ENCODE measurements around the gene HDAC9. TPM values are rescaled to one million over a fixed set of nuclear protein-coding genes. Genes with fewer than 3 reads are reported as not detected.

HDAC9 gene
- total RNA-seq, 1 experiment from 2014 or later: 17.1 TPM

DNA sequence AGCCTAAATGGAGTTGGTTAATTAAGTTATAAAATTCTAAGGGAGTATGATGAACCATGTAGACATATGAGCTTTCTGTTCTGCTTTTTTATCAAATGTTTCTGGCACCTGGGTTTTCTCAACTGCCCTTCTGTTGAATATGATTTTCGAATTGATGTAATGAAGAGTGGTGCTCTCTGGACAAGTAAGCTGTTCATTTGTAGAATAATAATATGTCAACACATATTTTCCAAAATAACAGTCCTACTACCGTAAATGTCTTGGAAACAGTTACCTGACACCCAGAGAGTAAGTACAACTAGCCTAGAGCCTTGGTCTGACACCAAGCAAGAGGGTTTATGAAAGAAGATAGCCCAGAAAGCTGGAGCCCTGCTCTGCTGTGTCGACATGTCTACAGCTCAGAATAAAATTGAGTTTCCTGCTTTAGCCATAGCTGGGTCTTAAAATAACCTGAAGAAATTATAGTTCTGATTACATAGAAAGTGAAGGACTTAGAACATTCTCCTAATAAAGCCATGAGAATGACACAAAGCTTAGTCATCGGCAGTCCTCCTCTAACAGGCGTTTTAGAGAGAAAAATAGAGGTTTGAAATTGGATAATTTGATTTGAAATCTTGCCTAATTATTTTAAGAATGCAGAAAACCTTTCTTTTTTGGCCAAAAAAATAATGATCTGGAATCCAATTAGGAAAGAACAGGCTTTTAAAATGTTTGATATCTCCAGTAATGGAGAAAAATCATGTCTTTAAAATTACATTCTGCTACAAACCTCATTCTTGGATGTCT, 25.1 kb downstream of the HDAC9 start:
- peaks cover 9% of the 10 kb centered on the region; the same call in 1 of the 2 replicates for H3K4me1 ChIP-seq (ENCODE audit: control insufficient read depth, insufficient read depth, low read length)
- no peak for DNase-seq (ENCODE audit: low read depth, low spot score)
- H3K27me3 ChIP-seq (ENCODE audit: control insufficient read depth, insufficient read depth, low read length): no peaks in the 10 kb centered on the region
- TF ChIP-seq TCF7L2 (IDR thresholded peaks at IDR 0.05; ENCODE audit: low read depth, low read length): no peak
- TF ChIP-seq POLR2AphosphoS5 (IDR thresholded peaks at IDR 0.05; ENCODE audit: low read depth, low read length): no peak
- TF ChIP-seq CTCF (IDR thresholded peaks at IDR 0.05): no peak
- H3K9me3 ChIP-seq (ENCODE audit: control insufficient read depth, insufficient read depth, low read depth, low read length): no peaks in the 10 kb centered on the region
- ChIA-PET POLR2A (no interaction called here), CTCF (no interaction called here)
- peak overlapping the region in 1 of 2 experiments; percentile 9; a peak in 2 of 4 replicates for H3K4me3 ChIP-seq (ENCODE audit: low read depth in 2 of 2, low read length in 2 of 2)
- in situ Hi-C loops (cut with HindIII; ENCODE audit: low pct_unique_long_range_greater_than_20kb, low sequenced_read_pairs): no loop called here
- intact Hi-C loops (cut with micrococcal nuclease; ENCODE audit: unreplicated experiment): no loop called here
- H3K27ac ChIP-seq (ENCODE audit: low read length): peak overlapping the region; percentile 3; the same call in 1 of the 2 replicates
- H3K36me3 ChIP-seq (ENCODE audit: control insufficient read depth, insufficient read depth, low read length): no peaks in the 10 kb centered on the region
- no TSS peak for BruUV-seq (replicated peaks)
- peak; percentile 71 for ATAC-seq

GRCh38 chr7:18521236-18521589, 25.7 kb downstream of the HDAC9 start:
- intact Hi-C loops (cut with micrococcal nuclease; ENCODE audit: unreplicated experiment): no loop called here
- Histone ChIP-seq H3K4me3 (ENCODE audit: low read depth in 2 of 2, low read length in 2 of 2) (no peak overlapping the region), H3K27ac (ENCODE audit: low read length) (no peak overlapping the region; the same call in 1 of the 2 replicates), H3K4me1 (ENCODE audit: control insufficient read depth, insufficient read depth, low read length) (peaks cover 9% of the 10 kb centered on the region; the same call in 1 of the 2 replicates), H3K9me3 (ENCODE audit: control insufficient read depth, insufficient read depth, low read depth, low read length) (no peaks in the 10 kb centered on the region), H3K36me3 (ENCODE audit: control insufficient read depth, insufficient read depth, low read length) (no peaks in the 10 kb centered on the region), H3K27me3 (ENCODE audit: control insufficient read depth, insufficient read depth, low read length) (no peaks in the 10 kb centered on the region)
- POLR2A ChIA-PET: no interaction called here
- ATAC-seq: no peak
- no peak for DNase-seq (ENCODE audit: low read depth, low spot score)
- in situ Hi-C loops (cut with HindIII; ENCODE audit: low pct_unique_long_range_greater_than_20kb, low sequenced_read_pairs): no loop called here
- BruUV-seq (replicated peaks): no TSS peak
- TF ChIP-seq POLR2AphosphoS5 (IDR thresholded peaks at IDR 0.05; ENCODE audit: low read depth, low read length) (no peak), SIN3A (IDR thresholded peaks at IDR 0.05; ENCODE audit: borderline replicate concordance, insufficient read depth, low read depth, low read length) (no peak), TCF7L2 (IDR thresholded peaks at IDR 0.05; ENCODE audit: low read depth, low read length) (no peak), CTCF (IDR thresholded peaks at IDR 0.05) (no peak), REST (IDR thresholded peaks at IDR 0.05; ENCODE audit: insufficient read depth in 1 of 2, low read depth in 2 of 2, low read length in 1 of 2) (no peak)
- CTCF ChIA-PET: no interaction called here
